Activated T-cell treated with anti-CD3 and anti-CD28 coated beads for 4 hours (primary cell): ENCODE results near the gene WDR76.
A peak's percentile ranks its signal among the peaks of the same experiment; 100 is the strongest.
"Not testable (repeated sequence)": the region's sequence is repeated elsewhere in the genome, so short reads cannot be mapped to it uniquely, and the experiment has no call there.

Source experiments
- DNase-seq: peaks from one replicate; pipeline ENCODE4 v3.0.0-alpha.2; 2020

Gene WDR76

GRCh38 chr15:43826508-43827341 is at the start of gene WDR76:
TSS of gene WDR76 (plus strand) at chr15:43827002. CDS start at chr15:43827033, 31 bp downstream.
- peak; percentile 43 for DNase-seq

DNA sequence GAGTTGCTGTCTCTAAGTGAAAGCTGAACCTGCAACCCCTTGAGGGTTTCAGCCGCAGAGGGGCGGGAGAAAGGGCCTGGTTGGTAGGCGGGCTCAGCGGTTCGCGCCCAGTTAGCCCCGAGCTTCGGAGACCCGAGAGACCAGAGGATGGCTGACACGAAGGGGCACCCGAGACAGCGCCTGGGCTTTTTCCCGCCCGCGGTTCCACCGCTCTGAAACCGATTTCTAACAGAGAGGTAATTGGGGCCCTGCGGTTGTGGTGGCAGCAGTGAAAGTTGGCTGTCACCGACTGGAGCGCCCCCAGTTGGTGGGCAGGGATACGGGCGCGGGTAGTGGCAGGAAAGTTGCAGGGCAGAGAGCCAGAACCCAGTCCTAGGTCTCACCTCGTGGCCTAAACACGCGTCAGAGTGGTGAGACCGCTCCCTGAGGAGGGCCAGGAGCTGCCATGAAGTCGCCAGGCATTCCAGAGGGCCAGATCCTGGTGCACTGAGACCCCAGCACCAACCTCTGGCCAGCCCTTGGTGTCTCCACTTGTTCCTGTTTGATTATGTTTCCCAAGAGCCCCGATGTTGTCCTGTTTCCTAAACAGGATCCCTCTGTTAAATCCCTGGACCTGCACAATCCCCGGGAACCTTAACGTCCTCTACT is 49.4 kb upstream of the WDR76 start:
- DNase-seq: peak; percentile 78

- DNase-seq: no peak
Observed at GRCh38 chr15:43779016-43779415, 47.8 kb upstream of the WDR76 start.

DNA sequence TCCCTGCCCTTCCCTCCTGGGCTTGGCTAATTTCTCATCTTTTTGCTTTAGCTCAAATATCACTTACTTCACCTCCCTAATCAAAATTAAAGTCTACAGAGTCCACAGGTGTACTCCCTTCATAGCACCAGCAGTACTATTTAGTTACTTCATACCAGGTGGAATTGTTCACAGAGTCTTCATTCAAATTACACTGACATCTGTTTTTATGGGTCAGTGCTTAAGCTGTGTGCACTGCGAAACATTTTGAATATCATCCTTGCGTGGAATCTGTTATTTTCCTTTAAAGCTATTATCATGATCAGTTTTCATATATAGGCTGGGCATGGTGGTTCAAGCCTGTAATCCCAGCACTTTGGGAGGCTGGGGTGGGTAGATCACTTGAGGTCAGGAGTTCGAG is 37.4 kb upstream of the WDR76 start:
- no peak for DNase-seq

DNA sequence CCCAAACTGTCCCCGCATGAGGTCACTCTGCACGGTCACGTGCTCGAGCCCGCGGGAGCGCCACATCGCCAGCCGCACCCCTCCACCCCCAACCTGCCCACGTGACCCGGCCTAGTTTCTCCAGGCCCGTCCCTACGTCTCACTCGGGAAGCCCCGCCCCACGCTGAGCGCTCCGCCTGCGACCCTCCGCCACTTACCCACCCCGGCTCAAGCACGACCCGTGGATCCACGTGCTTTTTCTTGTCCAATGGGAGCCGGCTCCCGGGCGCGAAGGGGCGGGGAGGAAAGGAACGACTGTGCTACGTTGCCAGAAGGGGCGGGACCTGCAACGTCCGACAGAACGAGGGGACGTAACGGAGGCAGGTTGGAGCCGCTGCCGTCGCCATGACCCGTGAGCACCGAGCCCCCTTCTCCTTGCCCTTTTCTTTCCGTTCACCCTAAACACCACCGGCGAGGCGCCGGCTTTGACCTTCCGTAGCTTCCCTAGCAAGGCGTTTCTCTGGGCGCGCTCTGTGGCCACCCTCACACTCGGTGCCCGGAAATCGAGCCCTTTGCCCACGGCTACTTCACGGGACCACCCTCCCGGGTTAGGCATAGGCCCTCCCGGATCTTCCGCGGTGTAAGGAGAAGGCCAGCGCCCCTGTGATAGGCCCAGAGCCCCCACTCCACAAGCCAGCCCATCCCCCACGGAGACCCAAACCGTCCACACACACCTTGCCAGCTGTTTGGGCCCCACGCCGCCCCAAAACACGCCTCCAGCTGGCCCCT is 34.6 kb upstream of the WDR76 start, which contains the start of gene SERF2:
TSS of gene SERF2 (plus strand) at position 328 of the 768 bp plus-strand sequence. CDS start at position 385, 57 bp downstream.
- DNase-seq: peak; percentile 100

DNA sequence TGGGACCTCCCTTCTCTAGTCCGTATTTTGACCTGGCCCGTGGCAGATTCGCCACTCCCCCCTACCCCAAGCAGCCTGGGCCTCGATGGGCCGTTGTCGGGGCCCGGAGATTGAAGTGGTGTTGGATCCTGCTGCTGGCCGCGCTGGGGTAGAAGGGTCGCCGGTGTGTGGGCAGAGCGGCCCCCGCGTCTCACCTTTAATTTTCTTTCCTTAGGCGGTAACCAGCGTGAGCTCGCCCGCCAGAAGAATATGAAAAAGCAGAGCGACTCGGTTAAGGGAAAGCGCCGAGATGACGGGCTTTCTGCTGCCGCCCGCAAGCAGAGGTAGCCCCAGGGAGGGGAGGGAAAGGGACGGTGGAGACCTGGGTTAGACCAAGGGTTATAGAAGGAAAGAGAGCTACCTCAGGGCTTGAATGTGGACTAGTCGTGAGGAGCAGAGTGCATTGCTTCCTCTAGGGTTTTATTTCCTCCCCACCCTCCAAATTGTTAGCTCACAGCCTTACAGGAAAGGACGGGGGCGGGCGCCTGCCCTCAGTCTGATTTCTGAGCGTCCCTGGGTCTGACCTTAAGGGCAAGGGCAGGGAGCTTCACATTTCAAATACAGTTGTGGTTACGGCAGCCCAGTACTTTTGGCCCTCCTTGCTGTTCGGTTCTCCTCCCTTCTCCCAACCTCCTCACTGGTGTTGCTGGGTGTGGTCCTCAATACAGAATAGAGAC is 33.9 kb upstream of the WDR76 start:
- DNase-seq: no peak

GRCh38 chr15:43793647-43794046 is 33.2 kb upstream of the WDR76 start:
- DNase-seq: no peak

- no peak for DNase-seq
Observed at GRCh38 chr15:43794269-43795037, 32.3 kb upstream of the WDR76 start.

DNA sequence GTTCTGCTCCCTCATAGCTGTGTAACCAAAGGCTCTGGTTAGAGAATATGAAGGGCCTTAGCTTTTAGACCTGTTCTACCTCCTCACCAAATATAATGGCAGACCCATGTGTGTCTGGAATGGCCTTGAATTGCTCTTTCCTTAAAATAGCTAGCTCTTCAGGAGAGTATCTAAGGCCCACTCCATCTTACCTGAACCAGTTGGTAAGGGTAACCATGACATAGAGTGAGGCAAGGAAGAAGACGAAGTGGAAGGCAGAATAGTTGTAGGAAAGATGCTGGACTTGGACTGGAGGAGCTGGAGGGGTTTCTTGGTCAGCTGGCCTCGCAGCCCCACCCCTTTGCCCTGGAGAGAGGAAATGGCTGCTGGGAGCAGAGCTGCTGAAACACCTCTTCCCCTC is 31.6 kb upstream of the WDR76 start:
- no peak for DNase-seq

GRCh38 chr15:43795997-43796396 is 30.8 kb upstream of the WDR76 start:
- no peak for DNase-seq

GRCh38 chr15:43796566-43796965 is 30.2 kb upstream of the WDR76 start:
- no peak for DNase-seq

DNA sequence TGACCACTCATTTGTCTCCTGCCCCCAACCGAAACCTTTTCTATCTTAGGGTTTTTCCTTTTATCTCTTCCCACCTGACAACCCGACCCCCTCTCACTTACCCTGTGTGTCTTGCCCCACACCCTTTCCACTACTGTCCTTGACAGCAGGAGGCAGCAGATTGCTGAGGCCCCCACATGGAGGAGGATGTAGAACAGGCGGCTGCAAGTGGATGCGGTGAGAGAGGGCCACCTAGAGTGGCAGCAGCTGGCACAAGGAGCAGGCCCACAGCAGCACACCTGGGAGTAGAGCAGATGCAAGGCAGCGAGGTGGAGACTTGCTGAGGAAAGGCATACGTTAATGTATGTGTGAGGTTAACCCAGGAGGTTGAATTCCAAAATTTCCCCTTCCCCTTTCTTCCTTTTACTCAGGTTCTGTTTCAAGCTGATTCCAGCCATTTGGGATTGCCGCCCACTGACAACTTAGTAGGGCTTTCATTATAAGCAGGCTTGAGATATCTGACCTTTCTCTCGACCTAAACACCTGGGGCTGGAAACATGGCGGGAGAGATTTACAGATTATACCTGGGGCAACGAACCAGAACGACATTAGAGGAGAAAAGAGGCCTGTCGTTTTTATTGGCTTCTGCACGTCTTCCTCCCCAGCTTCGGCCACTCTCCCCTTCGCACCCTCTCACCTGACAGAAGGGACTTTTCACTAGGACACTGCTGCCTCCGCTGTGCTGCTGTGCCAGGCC is 27.4 kb upstream of the WDR76 start:
- no peak for DNase-seq

DNA sequence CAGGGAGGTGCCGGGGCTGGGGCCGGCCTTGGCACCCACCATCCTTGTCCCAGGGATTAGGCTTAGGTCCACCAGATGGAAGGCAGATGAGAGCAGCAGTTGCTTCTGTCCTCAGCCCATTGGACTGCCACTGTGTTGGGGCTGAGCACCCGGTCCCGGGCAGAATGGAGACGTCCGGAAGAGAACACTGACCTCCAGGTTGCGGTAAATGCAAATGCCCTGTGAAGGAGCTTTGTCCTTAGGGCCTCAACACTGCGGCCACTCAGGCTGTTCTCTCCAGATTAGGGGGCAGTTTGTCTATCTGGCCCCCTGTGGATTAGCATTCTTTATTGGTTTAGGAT is 26.9 kb upstream of the WDR76 start, which contains the start of gene SERINC4:
TSS of gene SERINC4 (minus strand) at position 276 of the 341 bp plus-strand sequence. CDS start at position 42, 234 bp downstream.
- DNase-seq: no peak

DNA sequence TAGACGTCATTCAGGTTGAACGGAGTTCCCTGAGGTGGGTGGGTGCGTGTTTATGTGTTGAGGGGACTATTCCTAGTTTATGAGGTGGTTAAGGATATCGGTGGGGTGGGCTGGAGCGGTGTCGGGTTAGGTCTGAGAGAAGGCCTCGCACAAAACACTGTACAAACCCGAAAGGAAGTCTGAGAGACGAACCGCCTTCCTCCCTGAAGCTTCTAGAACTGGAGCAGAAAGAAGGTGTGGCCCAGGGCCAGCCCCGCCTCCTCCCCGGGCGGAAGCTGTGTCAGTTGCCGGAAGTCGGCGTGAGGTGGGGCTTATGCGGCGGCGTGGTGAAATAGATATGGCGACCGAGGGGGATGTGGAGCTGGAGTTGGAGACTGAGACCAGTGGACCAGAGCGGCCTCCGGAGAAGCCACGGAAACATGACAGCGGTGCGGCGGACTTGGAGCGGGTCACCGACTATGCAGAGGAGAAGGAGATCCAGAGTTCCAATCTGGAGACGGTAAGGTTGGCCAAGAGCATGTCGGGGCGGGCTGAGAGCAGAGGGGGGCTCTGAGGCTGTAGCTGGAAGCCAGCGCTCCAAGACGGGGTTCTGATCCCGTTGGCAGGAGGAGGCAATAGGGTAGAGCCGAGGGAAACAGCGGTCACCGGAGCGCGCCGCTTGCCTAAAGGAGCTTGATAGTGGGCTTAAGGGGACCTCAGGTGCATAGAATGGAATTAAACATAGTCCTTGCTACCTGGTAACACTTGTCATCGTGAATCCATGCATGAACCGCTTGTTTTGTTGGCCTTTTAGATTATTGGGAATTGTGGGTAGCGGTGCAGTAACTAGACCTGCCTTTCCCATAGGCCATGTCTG is 26.3 kb upstream of the WDR76 start, which contains the start of gene HYPK:
TSS of gene HYPK (plus strand) at position 314 of the 856 bp plus-strand sequence. CDS start at position 338, 24 bp downstream.
- DNase-seq: peak; percentile 91

GRCh38 chr15:43802676-43803075 is 24.1 kb upstream of the WDR76 start:
- DNase-seq: not testable (repeated sequence)

DNA sequence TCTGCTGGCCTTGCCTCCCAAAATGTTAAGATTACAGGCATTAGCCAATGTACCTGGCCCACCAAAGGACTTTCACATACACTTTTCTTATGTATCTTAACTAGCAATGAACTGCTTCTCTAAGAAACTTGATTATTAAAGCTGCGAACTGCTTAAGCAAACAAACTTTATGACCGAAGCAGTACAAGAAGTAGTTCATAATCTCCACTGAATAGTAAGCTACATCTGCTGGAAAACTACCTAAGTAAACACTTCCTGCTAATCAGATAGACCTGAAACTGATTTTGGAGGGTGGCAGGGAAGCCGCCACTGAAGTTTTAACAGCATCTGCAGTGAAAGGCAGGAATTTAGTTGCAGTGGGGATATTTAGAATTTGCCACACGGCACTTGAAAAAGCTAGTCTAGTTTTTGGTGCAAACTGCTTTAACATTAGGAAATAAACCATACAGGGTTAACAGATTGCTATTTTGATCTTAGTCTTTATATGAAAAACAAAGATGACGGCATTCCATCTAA is 18.3 kb upstream of the WDR76 start:
- DNase-seq: no peak

DNA sequence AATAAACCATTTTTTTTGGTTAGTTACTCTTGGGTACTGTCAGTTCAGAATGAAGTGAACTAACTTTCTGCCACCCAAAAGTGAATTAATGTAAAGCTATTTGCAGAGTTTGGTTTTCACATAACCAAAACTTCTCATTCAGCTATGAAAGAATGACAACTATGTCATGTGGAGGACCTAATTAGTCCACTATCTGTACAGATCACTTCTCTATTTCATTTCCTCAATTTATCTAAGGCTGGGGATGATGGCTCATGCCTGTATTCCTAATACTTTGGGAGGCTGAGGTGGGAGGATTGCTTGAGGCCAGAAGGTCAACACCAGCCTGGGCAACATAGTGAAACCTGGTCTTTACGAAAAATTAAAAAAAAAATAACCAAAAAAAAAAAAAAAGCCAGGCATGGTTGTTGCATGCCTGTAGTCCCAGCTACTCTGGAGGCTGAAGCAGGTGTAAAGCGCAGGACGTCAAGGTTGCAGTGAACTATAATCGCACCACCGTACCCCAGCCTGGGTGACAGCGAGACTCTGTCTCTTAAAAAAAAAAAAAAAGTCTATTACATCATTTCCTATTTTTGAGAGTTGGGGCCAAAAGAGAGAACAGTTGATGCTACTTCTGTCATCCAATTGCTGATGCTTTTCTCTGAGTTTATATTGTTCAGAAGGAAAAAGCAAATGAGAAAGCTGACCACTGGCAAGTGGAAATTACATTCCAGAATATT is 17.7 kb upstream of the WDR76 start:
- no peak for DNase-seq

GRCh38 chr15:43815064-43815463 is 11.7 kb upstream of the WDR76 start:
- not testable (repeated sequence) for DNase-seq

DNA sequence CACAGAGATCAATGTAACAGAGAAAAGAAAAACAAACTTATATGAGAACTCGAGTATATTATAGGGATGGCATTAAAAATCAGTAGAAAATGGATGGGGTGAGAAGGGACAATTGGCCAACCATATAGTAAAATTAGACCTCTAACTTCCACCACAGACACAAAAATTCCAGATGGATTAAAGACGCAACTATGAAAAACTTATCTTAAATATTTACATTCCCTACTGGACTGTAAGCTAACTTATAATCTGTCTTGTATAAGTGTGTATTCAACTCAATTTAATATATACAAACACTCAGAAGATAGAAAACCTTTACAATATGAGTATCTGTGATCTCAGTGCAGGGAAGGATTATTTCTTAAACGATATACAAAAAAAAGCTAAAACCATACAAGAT is 5.3 kb upstream of the WDR76 start:
- no peak for DNase-seq
